Measurements from ENCODE around the gene DNAJA3.

- TF ChIP-seq, protein P1, sequence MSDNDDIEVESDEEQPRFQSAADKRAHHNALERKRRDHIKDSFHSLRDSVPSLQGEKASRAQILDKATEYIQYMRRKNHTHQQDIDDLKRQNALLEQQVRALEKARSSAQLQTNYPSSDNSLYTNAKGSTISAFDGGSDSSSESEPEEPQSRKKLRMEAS (IDR thresholded peaks at IDR 0.05; ENCODE audit: low read depth, low read length): no peak
- TF ChIP-seq EP300 (IDR thresholded peaks at IDR 0.05; ENCODE audit: borderline replicate concordance in 1 of 2, control insufficient read depth in 1 of 2, low read depth in 2 of 2, low read length in 2 of 2) (no peak), POLR2AphosphoS2 (IDR thresholded peaks at IDR 0.05; ENCODE audit: low read depth, low read length) (no peak), JUND (IDR thresholded peaks at IDR 0.05; ENCODE audit: low read depth, low read length) (no peak), REST (IDR thresholded peaks at IDR 0.05; ENCODE audit: low read depth, low read length) (no peak), POLR2A (IDR thresholded peaks at IDR 0.05; ENCODE audit: low read depth, low read length) (no peak; the same call in 1 of the 2 replicates), PML (IDR thresholded peaks at IDR 0.05; ENCODE audit: low read length) (no peak), BCLAF1 (IDR thresholded peaks at IDR 0.05) (no peak), RB1 (IDR thresholded peaks at IDR 0.05; ENCODE audit: borderline replicate concordance) (no peak)
Measured at GRCh38 chr16:4384509-4384942, 41.1 kb upstream of the DNAJA3 start.

Data from GM12878 (cell line).